Activated B cell treated with CpG ODN at 0.5 μM for 24 hours (primary cell): ENCODE results near the gene PRRX1. TPM values are rescaled to one million over a fixed set of nuclear protein-coding genes. Genes with fewer than 3 reads are reported as not detected.

Experiments used
- ATAC-seq: fragments of 200-7000 bp; cut with Tn5 transposase; one replicate; pipeline ENCODE4 v1.10.0; 2021; ENCODE audit warnings: low read depth, mild to moderate bottlenecking, moderate library complexity
- CTCF ChIA-PET: fragments of 350-600 bp; sonication (Branson Sonifier 250); formaldehyde crosslinking; loops from one replicate; lab custom pipeline; 2021; ENCODE audit warnings: antibody characterized with exemption; lab: Charles Lee
- POLR2A ChIA-PET: fragments of 350-600 bp; sonication (Branson Sonifier 250); formaldehyde crosslinking; loops from one replicate; lab custom pipeline; 2021; ENCODE audit warnings: antibody characterized with exemption; lab: Charles Lee
- DNase-seq: peaks from one replicate; pipeline ENCODE4 v3.0.0; 2022
- H3K27ac Mint-ChIP-seq: one replicate; pipeline ENCODE4 v1.8.0; 2020; ENCODE audit warnings: mixed read lengths
- H3K27me3 Mint-ChIP-seq: one replicate; pipeline ENCODE4 v1.8.0; 2021; ENCODE audit warnings: mixed read lengths
- H3K36me3 Mint-ChIP-seq: one replicate; pipeline ENCODE4 v1.8.0; 2021; ENCODE audit warnings: low read depth, mixed read lengths
- H3K4me1 Mint-ChIP-seq: one replicate; pipeline ENCODE4 v1.8.0; 2021; ENCODE audit warnings: mixed read lengths
- H3K4me3 Mint-ChIP-seq: one replicate; pipeline ENCODE4 v1.8.0; 2020; ENCODE audit warnings: mild to moderate bottlenecking, mixed read lengths
- H3K9me3 Mint-ChIP-seq: one replicate; pipeline ENCODE4 v1.8.0; 2020; ENCODE audit warnings: mixed read lengths
- intact Hi-C: fragments of 100-400 bp; cut with micrococcal nuclease; formaldehyde crosslinking; loops from one replicate; pipeline ENCODE4 v1.15.1; 2024
- total RNA-seq: library from RNA; stranded (reverse); gene quantifications from 2 replicates; pipeline ENCODE4 v1.2.3, GENCODE V29; 2022
- TF ChIP-seq, protein P1 (sequence below): fragments of 200-600 bp; IDR thresholded peaks from one replicate; pipeline ENCODE4 v1.8.0; 2022; ENCODE audit warnings: antibody characterized with exemption, mild to moderate bottlenecking

PRRX1 gene
- total RNA-seq, 1 donor from 2014 or later, result not detected

DNA sequence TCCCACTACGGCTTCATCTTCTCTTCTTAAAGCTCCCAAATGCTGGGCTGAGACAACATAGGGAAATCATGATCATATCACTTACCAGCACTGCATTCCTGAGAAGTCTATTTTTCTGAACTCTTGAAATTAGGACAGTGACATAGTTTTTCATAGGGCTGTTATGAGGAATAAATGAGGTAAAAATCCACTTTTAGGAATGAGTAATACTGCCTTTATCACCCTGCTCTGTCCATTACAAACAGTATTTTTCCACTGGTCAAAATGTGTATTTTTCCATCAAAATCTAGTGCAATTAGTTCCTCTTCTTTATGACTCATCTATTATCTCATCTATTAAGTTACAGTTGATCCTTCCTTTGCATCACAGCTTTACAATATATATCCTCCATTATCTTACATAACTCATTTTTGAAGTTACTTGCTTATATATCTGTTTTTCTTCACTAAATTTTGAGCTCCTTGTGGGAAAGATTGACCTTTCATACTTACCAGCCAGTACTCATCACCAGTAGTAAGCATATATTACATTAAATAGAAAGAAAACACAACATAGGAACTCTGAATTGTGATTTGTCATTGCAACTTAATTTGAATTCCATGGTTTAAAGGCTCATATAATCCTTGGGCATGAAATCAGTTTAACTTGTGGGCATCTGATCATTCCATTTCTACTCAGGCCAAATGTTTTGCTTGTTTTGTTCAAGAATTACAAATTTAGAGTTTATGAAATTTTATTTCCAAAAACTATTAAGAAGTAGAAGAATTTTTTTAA is 37.1 kb downstream of the PRRX1 start:
- DNase-seq, result no peak
- H3K4me3 Mint-ChIP-seq, result no peak overlapping the region
- no peak for ATAC-seq
- intact Hi-C loops, result loop anchor here (5.0 kb wide), 1 partner anchor 694 kb away; no protein-coding TSS in a partner anchor
- ChIA-PET POLR2A (no interaction called here), CTCF (no interaction called here)
- TF ChIP-seq, protein P1, sequence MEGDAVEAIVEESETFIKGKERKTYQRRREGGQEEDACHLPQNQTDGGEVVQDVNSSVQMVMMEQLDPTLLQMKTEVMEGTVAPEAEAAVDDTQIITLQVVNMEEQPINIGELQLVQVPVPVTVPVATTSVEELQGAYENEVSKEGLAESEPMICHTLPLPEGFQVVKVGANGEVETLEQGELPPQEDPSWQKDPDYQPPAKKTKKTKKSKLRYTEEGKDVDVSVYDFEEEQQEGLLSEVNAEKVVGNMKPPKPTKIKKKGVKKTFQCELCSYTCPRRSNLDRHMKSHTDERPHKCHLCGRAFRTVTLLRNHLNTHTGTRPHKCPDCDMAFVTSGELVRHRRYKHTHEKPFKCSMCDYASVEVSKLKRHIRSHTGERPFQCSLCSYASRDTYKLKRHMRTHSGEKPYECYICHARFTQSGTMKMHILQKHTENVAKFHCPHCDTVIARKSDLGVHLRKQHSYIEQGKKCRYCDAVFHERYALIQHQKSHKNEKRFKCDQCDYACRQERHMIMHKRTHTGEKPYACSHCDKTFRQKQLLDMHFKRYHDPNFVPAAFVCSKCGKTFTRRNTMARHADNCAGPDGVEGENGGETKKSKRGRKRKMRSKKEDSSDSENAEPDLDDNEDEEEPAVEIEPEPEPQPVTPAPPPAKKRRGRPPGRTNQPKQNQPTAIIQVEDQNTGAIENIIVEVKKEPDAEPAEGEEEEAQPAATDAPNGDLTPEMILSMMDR, result no peak
- H3K36me3 Mint-ChIP-seq, result no peaks in the 10 kb centered on the region
- no peak overlapping the region for H3K27ac Mint-ChIP-seq
- H3K4me1 Mint-ChIP-seq, result no peaks in the 10 kb centered on the region
- peaks cover 2% of the 10 kb centered on the region for H3K27me3 Mint-ChIP-seq
- no peaks in the 10 kb centered on the region for H3K9me3 Mint-ChIP-seq

DNA sequence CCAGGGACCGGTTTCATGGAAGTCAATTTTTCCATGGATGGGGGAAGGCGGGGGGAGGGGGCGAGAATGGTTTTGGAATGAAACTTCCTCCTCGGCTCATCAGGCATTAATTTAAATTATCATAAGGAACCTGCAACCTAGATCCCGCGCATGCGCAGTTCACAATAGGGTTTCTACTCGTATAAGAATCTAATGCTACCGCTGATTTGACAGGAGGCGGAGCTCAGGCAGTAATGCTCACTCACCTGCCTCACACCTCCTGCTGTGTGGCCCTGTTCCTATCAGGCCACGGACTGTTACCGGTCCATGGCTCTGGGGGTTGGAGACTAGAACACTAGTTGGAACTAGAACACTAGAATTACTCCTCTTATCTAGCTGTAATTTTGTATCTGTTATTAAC is 38.0 kb downstream of the PRRX1 start:
- Mint-ChIP-seq H3K4me3 (no peak overlapping the region), H3K27me3 (peaks cover 2% of the 10 kb centered on the region), H3K27ac (no peak overlapping the region), H3K9me3 (no peaks in the 10 kb centered on the region), H3K4me1 (no peaks in the 10 kb centered on the region), H3K36me3 (no peaks in the 10 kb centered on the region)
- ATAC-seq (no peak), DNase-seq (no peak)
- intact Hi-C loops, result loop anchor here (5.0 kb wide), 1 partner anchor 695 kb away; no protein-coding TSS in a partner anchor
- POLR2A ChIA-PET, result no interaction called here
- TF ChIP-seq, protein P1, result no peak
- CTCF ChIA-PET, result no interaction called here

DNA sequence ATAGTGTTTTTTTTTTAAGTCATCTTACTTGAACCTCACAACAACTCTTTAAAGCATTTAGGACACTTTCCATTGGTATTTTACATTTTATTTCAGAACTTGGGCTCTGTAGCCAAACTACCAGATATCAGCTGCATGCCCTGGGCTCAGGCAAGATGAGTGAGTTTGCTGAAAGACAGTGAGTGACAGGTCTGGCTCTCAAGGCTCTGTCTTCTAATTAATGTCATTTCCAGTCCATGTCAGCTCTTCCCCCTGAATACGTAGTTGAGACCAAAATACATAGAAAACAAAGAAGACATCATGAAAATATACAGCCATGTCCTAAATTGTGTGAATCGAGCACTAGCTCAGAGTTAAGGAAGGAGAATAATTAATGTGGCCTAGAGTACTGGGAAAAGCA is 39.7 kb downstream of the PRRX1 start:
- intact Hi-C loops, result loop anchor here (5.0 kb wide), 1 partner anchor 696 kb away; no protein-coding TSS in a partner anchor
- DNase-seq (no peak), ATAC-seq (no peak)
- ChIA-PET POLR2A (no interaction called here), CTCF (no interaction called here)
- no peak overlapping the region for H3K4me3 Mint-ChIP-seq
- no peak overlapping the region for H3K27ac Mint-ChIP-seq
- H3K27me3 Mint-ChIP-seq, result peaks cover under 1% of the 10 kb centered on the region
- H3K4me1 Mint-ChIP-seq, result no peaks in the 10 kb centered on the region
- no peaks in the 10 kb centered on the region for H3K36me3 Mint-ChIP-seq
- no peaks in the 10 kb centered on the region for H3K9me3 Mint-ChIP-seq
- TF ChIP-seq, protein P1, result no peak

DNA sequence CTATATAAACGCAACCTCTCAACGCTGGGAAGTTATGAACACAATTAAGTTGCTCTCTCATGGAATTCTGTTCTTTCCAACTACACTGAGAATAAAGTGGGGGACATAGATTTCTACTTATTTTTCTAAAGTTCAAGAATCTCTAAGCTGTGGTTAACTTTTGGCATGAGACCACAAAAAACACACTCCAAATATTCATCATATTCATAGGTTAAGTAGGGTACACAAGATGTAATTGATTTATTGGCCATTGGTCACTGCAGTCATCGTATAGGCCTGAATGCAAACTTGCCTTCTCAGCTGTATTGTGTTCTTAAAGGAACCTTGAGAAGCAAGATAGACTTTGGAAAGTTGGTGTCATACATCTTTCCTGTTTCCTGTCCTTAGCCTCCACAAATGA is 40.3 kb downstream of the PRRX1 start:
- Mint-ChIP-seq H3K4me1 (no peaks in the 10 kb centered on the region), H3K27me3 (no peaks in the 10 kb centered on the region), H3K4me3 (no peak overlapping the region), H3K9me3 (no peaks in the 10 kb centered on the region), H3K27ac (no peak overlapping the region), H3K36me3 (no peaks in the 10 kb centered on the region)
- intact Hi-C loops, result loop anchor here (5.0 kb wide), 1 partner anchor 697 kb away; no protein-coding TSS in a partner anchor
- ChIA-PET CTCF (no interaction called here), POLR2A (no interaction called here)
- TF ChIP-seq, protein P1, result no peak
- DNase-seq (no peak), ATAC-seq (no peak)

DNA sequence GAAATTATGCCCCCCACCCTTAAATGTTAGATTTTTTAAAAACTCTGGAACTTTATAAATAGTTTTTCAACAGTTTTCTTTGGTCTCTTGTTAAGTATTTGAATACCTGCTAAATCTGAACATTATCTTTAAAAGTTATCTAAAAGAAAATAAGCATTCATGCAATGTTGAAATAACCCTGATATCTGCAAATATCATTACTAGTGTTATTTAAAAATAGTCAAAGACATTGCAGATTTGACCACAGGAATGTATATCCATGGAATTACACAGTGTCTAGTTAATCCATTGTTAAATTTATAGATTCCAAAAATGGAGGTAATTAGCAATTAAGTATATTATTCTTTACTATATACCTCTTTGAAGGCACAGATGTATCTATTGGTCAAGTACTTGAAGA is 42.0 kb downstream of the PRRX1 start:
- Mint-ChIP-seq H3K9me3 (no peaks in the 10 kb centered on the region), H3K36me3 (no peaks in the 10 kb centered on the region), H3K4me1 (no peaks in the 10 kb centered on the region), H3K4me3 (no peak overlapping the region), H3K27me3 (peaks cover 2% of the 10 kb centered on the region), H3K27ac (no peak overlapping the region)
- intact Hi-C loops, result no loop called here
- DNase-seq (no peak), ATAC-seq (no peak)
- TF ChIP-seq, protein P1, result no peak
- CTCF ChIA-PET, result no interaction called here
- POLR2A ChIA-PET, result no interaction called here
